Activated T-cell treated with anti-CD3 and anti-CD28 coated beads for 4 hours (primary cell): Measurements from ENCODE around the gene RND2.

Experiments used
- DNase-seq: peaks from one replicate; pipeline ENCODE4 v3.0.0-alpha.2; 2020

RND2 gene

GRCh38 chr17:43006639-43007551 lies 18.1 kb upstream of the RND2 start, which contains the start of gene IFI35:
Gene IFI35 (plus strand): TSS chr17:43006784. CDS start chr17:43006948, 164 bp downstream.
- peak; percentile 78 for DNase-seq

DNA sequence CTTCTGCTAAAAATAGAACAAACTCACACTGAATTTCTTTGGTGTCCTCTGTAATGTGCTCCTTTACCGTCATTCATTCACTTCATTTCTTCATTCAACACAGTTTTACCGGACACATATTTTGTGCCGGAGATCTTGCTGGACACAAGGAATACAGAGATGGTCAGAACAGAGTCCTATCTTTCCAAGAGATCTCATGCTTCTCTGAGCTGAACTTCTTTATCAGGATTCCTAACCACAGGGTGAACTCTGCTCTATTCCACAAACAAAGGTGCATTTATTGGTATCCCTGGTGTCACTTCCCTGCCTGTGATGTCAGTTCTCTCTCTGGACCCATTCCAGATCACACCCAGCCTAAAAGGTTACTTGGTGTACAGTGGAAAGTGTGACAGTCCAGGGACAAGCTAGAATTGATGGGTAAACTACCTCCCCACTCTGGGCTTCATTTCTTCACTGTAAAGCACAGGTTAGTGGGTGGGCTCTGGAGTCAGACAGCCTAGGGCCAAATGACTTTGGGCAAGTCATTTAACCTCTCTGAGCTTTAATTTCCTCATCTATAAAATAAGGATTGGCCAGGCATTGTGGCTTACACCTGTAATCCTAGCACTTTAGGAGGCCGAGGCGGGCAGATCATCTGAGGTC lies 14.2 kb upstream of the RND2 start:
- DNase-seq, result no peak

DNA sequence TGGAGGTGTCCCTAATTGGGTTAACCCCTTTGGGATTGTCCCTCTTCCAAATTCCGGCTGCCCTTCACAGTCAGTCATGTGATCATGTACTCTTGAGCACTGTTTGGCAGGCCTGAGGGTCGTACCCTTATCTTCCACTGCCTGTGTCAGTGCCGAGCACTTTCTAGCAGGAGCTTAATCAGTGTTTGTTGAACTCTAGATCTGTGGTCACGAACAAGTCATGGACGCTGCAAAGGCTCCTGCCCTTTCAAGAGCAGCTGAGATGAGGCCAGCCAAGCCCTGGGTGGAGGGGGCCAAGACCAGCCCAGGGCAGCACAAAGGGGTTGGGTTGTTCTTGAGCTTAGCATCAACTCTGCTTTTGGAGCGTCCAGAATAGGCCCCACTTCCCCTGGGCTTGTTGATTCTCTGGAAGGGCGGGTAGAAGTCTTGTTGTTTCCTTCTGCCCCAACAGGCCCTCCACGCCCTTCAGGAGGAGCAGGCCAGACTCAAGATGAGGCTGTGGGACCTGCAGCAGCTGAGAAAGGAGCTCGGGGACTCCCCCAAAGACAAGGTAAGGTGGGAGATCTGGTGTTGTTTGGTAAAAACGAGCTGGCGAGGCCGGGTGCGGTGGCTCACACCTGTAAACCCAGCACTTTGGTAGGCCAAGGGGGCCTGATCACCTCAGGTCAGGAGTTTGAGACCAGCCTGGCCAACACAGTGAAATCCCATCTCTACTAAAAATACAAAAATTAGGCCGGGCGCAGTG lies 13.1 kb upstream of the RND2 start:
- DNase-seq, result no peak

- no peak for DNase-seq
Observed at GRCh38 chr17:43013296-43013695, 11.7 kb upstream of the RND2 start.

GRCh38 chr17:43014020-43014648 lies 10.9 kb upstream of the RND2 start:
- no peak for DNase-seq

- no peak for DNase-seq
Observed at GRCh38 chr17:43014649-43015542, 10.1 kb upstream of the RND2 start.

DNA sequence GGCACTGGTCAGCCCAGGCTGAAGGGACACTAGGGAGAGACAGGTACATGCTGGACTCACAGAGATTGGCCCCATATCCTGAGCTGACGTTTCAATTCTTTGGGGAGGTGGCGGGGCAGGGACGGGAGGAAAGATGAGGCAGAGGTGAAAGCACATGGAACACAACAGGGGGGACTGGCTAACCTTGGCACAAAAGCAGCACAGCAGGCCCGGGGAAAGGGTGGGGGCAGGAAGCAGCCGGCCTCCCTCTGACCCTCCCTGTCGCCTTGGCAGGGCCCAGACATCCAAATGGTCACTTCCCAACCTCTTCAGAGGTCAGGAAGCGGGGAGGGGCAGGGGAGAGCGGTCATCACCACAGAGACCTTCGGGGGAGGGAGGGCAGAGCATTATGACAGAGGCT lies 9.5 kb upstream of the RND2 start:
- DNase-seq, result no peak

- no peak for DNase-seq
Observed at GRCh38 chr17:43016216-43016615, 8.8 kb upstream of the RND2 start.

DNA sequence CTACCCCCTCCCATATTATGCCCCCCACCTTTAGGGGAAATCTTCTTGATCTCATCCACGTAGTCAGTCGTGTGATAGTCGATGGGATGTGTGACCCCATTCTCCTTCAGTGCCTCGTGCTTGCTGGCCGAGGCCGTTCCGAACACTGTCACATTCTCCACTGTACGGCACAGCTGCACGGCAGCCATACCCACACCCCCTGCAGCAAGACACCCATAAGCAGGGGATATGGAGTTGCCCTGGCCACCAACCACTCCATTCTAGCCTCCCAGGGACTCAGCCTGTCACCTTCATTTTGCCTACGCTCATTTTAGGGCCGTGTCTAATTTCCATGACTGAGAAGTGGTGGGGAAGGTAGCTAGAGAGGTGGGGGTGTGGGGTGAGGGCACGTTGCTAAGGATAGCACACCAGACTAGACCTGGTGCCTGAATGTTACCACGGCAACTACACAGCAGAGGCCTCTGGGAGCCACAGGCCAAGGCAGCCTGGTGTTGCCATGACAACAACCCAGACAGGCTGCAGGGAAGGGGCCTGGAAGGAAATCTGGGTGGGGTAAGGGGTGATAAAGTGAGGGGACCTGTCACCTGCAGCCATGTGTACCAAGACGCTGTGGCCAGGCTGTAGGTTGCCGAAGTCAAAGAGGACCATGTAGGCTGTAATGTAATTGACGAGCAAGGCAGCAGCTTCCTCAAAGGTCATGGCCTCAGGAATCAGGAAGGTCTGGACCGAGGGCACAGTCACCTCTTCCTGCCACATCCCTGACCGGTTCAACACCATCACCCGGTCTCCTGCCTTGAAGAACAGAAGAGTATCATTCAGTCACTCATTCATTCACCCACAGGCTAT lies 6.8 kb upstream of the RND2 start:
- DNase-seq, result no peak

GRCh38 chr17:43018932-43019331 lies 6.1 kb upstream of the RND2 start:
- DNase-seq, result no peak

DNA sequence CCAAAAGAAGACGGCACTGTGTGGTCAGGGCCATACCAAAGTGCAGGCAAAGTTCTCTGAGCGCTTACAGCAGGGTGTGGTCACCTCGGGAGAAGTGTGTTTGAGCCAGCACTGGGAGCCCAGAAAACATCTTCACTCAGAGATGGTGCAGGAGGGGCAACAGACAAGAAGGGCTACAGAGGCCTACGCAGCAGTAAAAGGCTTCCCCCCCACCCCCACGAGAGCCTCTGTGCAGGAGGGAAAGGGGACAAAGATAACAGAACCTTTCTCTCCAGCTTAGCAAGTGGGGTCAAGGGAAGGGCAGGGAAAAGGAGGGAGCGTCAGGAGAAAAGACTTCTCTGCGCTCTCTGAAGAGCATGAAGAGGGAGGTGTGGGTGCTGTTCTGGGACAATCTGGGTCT lies 5.6 kb upstream of the RND2 start:
- no peak for DNase-seq

DNA sequence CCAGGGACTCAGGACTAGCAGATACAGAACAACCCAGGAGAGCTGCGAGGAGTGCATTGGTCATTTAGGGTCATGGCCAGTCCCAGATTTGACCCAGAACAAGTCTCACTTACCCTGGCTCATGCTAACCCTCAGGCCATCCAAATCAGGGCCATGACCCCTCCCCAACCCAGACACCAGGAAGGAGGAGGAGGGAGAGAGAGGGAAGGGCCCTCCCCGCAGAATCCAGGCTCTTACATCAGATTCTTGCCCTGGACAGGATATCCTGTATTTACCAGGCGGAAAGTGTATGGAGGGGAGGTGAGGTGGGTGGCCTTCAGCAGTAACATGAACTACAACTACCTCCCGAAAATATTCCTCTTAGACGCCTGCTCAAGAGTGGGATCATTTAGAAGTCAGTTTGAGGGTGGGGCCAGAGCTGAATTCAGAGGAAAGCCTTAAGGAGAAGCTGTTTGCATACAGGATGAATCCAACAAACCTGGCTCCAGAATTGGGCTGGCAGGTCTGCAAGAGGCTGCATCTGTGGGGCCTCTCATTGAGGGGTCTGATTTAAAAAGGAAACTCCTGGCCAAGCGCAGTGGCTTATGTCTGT lies 4.9 kb upstream of the RND2 start:
- DNase-seq, result no peak

DNA sequence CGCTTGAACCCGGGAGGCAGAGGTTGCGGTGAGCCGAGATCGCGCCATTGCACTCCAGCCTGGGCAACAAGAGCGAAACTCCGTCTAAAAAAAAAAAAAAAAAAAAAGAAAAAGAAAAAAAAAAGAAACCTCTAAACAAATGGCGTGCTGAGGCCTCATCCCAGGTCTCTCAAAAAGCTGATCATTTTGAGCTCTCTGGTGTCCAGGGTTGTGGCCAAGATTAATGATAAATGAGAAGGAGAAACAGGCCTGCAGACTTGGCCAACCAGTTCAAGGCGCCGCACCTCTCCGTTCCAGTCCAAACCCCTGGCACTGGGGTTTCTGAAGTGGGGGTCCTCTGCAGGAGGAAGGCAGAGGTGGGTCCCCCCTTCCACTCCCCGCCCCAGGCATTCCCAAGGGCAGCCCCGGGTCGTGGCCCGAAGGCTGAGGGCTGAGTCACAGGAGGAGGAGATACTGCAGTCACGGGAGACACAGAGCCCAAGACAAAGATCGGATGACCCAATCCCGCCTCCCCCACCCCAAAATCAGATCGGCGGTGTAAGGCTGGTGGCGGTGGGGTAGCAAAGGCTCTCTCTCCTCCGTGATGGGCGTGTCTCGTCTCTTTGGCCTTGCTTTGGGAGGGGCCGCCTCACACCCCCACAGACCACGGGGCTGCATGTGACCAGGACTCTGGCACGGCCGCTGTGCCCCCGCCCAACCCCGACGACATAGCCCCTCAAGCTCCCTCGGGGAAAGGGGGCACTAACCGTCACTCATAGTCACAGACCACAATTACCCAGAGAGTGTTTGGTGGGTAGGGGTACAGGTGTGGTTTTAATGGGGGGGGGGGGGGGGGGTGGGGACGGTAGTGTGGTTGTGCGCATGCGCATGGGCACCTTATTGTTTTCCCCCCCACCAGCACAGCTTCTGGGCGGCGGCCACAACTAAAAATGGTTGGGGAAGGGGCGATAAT lies 4.0 kb upstream of the RND2 start:
- DNase-seq, result peak; percentile 19

- peak; percentile 48 for DNase-seq
Observed at GRCh38 chr17:43021741-43022512, 3.1 kb upstream of the RND2 start, which contains the start of gene VAT1. Gene VAT1 (minus strand): TSS chr17:43022385. CDS start chr17:43022322, 63 bp downstream.

DNA sequence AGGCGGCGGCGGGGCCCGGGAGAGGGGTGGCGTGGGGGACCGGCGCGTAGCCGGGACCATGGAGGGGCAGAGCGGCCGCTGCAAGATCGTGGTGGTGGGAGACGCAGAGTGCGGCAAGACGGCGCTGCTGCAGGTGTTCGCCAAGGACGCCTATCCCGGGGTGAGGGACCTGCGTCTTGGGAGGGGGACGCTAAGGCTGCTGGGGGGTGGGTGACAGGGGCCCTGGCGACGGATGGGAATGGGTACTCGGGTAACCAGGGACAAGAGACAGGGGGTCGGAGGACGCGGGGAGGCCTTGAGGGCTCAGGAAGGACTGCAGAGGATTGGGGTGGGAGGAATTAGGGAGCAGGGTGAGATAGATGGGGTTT lies 243 bp downstream of the RND2 start:
- no peak for DNase-seq

DNA sequence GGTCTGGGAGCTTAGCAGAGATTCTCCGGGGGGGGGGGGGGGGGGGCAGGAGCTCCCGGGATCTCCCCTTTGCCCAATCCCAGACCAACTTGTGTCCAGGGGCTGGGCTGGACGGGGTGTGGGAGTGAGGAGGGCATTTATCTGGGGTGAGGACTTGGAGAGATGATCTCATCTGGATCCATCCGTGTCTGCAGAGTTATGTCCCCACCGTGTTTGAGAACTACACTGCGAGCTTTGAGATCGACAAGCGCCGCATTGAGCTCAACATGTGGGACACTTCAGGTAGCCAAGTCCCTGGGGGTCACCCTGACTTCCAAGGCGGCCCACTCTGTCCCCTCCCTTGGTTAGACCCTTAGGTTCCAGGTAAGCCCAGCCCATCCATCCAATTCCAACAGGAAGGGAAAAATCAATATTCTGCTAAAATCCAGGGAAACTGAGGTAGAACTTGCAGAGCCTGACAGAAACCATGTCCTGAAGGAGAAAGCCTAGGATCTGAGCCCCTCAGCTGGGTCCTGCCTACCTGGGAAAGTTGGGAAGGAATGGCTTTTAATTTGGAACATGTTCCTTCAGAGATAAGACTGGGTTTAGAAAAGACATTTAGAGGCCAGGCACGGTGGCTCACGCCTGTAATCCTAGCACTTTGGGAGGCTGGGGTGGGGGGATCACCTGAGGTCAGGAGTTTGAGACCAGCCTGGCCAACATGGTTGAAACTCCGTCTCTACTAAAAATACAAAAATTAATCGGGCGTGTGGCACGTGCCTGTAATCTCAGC lies 921 bp downstream of the RND2 start:
- DNase-seq, result no peak

DNA sequence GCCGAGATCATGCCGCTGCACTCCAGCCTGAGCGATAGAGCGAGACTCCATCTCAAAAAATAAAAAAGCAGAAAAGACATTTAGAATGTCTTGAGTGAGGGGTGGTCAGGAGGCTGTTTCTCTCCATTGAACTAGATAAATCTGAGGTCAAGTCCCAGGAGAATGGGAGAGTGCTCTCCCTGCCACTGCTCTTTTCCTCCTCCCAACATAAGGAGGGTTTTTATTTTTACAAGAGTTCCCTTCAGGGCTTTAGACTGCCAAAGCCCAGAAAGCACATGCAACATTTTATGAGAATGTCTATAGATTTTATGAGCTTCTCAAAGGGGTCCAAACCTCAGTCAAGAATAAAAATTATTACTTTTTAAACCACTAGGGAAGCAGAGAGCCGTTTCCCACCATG lies 1.6 kb downstream of the RND2 start:
- DNase-seq, result no peak
